ENCODE data around the gene AK3. TPM values are rescaled to one million over a fixed set of nuclear protein-coding genes. Genes with fewer than 3 reads are reported as not detected.

Gene AK3
- total and polyA plus RNA-seq, 9 of the 15 experiments (the other 6 are each of a cell fraction or from before 2014, with no cell fraction given), result 12.2 to 78.6 (median 41.8) TPM

DNA sequence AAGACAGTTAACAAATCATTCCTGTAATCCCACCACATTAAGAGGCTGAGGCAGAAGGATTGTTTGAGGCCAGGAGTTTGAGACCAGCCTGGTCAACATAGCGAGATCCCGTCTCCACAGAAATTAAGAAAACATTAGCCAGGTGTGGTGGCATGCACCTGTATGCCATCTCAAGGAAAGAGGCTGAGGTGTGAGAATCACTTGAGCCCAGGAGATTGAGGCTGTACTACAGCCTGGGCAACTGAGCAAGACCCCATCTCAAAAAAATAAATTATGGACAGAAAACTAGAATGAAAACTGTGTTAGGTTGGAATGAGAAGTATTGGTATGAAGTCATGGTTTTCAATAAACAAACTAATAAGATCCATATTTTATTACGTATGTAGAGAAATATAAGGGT, 23.0 kb upstream of the AK3 start:
- no peak for DNase-seq (ENCODE audit: extremely low read depth in 1 of 4, low spot score in 3 of 4)
- POLR2A ChIA-PET, result interaction anchor here (0.5 to 1.5 kb wide), 2 partner anchors 160 to 812 kb away, joined by 3 to 5 read pairs; no protein-coding TSS in a partner anchor
- CTCF ChIA-PET (ENCODE audit: low intra/inter-chr PET ratio), result no interaction called here
- ATAC-seq, result no peak
- H2AFZ ChIP-seq (ENCODE audit: low read depth, low read length), result peak overlapping the region; percentile 90; the same call in 1 of the 2 replicates
- H3K9ac ChIP-seq (ENCODE audit: insufficient read depth in 1 of 2, low read depth in 2 of 2, low read length in 2 of 2), result no peak overlapping the region
- H3K27me3 ChIP-seq (ENCODE audit: control insufficient read depth in 2 of 2, insufficient read depth in 2 of 2, low read length in 2 of 2), result no peaks in the 10 kb centered on the region
- H3K79me2 ChIP-seq (ENCODE audit: control insufficient read depth, insufficient read depth, low read length), result no peaks in the 10 kb centered on the region; the same call in 2 of the 3 replicates
- H3K36me3 ChIP-seq (ENCODE audit: control insufficient read depth, insufficient read depth, low read length), result no peaks in the 10 kb centered on the region
- no peak overlapping the region; the same call in 1 of the 2 replicates for H3K4me2 ChIP-seq (ENCODE audit: insufficient read depth, low read length)
- no TSS peak for BruUV-seq (replicated peaks)
- intact Hi-C loops (cut with micrococcal nuclease), result loop anchor here (5.0 kb wide), 1 partner anchor 663 kb away; no protein-coding TSS in a partner anchor
- in situ Hi-C loops (cut with MboI), result no loop called here
- 67% methylated on average over 3 of the region's 3 CpGs for whole genome bisulfite sequencing (ENCODE audit: insufficient coverage, low coverage, missing lambda C conversion rate)
- no peaks in the 10 kb centered on the region for H4K20me1 ChIP-seq (replicated peaks; ENCODE audit: control insufficient read depth, insufficient read depth, low read length)
- H3K4me1 ChIP-seq (replicated peaks in 1 of 2; ENCODE audit: control insufficient read depth in 2 of 2, insufficient read depth in 2 of 2, low read length in 2 of 2), result peaks cover 12 to 17% of the 10 kb centered on the region in 2 experiments; a peak in 4 of 5 replicates
- H3K9me1 ChIP-seq (ENCODE audit: control insufficient read depth, insufficient read depth, low read length), result no peaks in the 10 kb centered on the region
- no peak overlapping the region; the same call in 2 of the 3 replicates for H3K27ac ChIP-seq (ENCODE audit: extremely low read depth, low read depth, low read length)
- no peak for FAIRE-seq
- no peaks in the 10 kb centered on the region for H3K9me3 ChIP-seq (replicated peaks; ENCODE audit: control insufficient read depth, insufficient read depth, low read depth, low read length)
- no peak overlapping the region for H3K4me3 ChIP-seq
- TF ChIP-seq ZNF444 (CRISPR knock-in tag; IDR thresholded peaks at IDR 0.05) (no peak), SIN3B (IDR thresholded peaks at IDR 0.05; ENCODE audit: low read depth) (no peak), GABPA (tag; conservative IDR thresholded peaks at IDR 0.05; ENCODE audit: low read depth) (no peak), SRSF7 (optimal IDR thresholded peaks at IDR 0.05; ENCODE audit: low read depth, low read length) (no peak), NFXL1 (CRISPR knock-in tag; IDR thresholded peaks at IDR 0.05) (no peak), ZNF24 (IDR thresholded peaks at IDR 0.05) (no peak), SRF (CRISPR knock-in tag; IDR thresholded peaks at IDR 0.05) (no peak), SMARCB1 (IDR thresholded peaks at IDR 0.05; ENCODE audit: insufficient read length, low read depth) (no peak), RBM25 (IDR thresholded peaks at IDR 0.05; ENCODE audit: low read depth, low read length, severe bottlenecking) (peak; percentile 38), HCFC1 (IDR thresholded peaks at IDR 0.05; ENCODE audit: low read depth, low read length) (no peak), BCOR (IDR thresholded peaks at IDR 0.05) (peak; percentile 44; the same call in 1 of the 2 replicates), NR2F6 (CRISPR knock-in tag; IDR thresholded peaks at IDR 0.05) (no peak)
- TF ChIP-seq, protein P1, sequence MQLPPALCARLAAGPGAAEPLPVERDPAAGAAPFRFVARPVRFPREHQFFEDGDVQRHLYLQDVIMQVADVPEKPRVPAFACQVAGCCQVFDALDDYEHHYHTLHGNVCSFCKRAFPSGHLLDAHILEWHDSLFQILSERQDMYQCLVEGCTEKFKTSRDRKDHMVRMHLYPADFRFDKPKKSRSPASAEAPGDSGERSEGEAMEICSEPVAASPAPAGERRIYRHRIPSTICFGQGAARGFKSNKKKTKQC (CRISPR knock-in tag; IDR thresholded peaks at IDR 0.05), result no peak
- TF ChIP-seq, protein P2, sequence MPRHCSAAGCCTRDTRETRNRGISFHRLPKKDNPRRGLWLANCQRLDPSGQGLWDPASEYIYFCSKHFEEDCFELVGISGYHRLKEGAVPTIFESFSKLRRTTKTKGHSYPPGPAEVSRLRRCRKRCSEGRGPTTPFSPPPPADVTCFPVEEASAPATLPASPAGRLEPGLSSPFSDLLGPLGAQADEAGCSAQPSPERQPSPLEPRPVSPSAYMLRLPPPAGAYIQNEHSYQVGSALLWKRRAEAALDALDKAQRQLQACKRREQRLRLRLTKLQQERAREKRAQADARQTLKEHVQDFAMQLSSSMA (CRISPR knock-in tag; IDR thresholded peaks at IDR 0.05), result no peak
- TF ChIP-seq, protein P3, sequence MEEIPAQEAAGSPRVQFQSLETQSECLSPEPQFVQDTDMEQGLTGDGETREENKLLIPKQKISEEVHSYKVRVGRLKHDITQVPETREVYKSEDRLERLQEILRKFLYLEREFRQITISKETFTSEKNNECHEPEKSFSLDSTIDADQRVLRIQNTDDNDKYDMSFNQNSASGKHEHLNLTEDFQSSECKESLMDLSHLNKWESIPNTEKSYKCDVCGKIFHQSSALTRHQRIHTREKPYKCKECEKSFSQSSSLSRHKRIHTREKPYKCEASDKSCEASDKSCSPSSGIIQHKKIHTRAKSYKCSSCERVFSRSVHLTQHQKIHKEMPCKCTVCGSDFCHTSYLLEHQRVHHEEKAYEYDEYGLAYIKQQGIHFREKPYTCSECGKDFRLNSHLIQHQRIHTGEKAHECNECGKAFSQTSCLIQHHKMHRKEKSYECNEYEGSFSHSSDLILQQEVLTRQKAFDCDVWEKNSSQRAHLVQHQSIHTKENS (CRISPR knock-in tag; IDR thresholded peaks at IDR 0.05), result no peak
- TF ChIP-seq, protein P4, sequence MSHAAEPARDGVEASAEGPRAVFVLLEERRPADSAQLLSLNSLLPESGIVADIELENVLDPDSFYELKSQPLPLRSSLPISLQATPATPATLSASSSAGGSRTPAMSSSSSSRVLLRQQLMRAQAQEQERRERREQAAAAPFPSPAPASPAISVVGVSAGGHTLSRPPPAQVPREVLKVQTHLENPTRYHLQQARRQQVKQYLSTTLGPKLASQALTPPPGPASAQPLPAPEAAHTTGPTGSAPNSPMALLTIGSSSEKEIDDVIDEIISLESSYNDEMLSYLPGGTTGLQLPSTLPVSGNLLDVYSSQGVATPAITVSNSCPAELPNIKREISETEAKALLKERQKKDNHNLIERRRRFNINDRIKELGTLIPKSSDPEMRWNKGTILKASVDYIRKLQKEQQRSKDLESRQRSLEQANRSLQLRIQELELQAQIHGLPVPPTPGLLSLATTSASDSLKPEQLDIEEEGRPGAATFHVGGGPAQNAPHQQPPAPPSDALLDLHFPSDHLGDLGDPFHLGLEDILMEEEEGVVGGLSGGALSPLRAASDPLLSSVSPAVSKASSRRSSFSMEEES (CRISPR knock-in tag; IDR thresholded peaks at IDR 0.05), result no peak
- TF ChIP-seq, protein P5, sequence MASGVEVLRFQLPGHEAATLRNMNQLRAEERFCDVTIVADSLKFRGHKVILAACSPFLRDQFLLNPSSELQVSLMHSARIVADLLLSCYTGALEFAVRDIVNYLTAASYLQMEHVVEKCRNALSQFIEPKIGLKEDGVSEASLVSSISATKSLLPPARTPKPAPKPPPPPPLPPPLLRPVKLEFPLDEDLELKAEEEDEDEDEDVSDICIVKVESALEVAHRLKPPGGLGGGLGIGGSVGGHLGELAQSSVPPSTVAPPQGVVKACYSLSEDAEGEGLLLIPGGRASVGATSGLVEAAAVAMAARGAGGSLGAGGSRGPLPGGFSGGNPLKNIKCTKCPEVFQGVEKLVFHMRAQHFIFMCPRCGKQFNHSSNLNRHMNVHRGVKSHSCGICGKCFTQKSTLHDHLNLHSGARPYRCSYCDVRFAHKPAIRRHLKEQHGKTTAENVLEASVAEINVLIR (CRISPR knock-in tag; IDR thresholded peaks at IDR 0.05), result no peak
- TF ChIP-seq, protein P6, sequence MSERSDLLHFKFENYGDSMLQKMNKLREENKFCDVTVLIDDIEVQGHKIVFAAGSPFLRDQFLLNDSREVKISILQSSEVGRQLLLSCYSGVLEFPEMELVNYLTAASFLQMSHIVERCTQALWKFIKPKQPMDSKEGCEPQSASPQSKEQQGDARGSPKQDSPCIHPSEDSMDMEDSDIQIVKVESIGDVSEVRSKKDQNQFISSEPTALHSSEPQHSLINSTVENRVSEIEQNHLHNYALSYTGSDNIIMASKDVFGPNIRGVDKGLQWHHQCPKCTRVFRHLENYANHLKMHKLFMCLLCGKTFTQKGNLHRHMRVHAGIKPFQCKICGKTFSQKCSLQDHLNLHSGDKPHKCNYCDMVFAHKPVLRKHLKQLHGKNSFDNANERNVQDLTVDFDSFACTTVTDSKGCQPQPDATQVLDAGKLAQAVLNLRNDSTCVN (CRISPR knock-in tag; IDR thresholded peaks at IDR 0.05), result no peak

Measured in K562 (cell line).